OCI-LY1 (cell line): ENCODE measurements around the gene VPS11.
"Not testable (repeated sequence)": the region's sequence is repeated elsewhere in the genome, so short reads cannot be mapped to it uniquely, and the experiment has no call there.

Experiments used
- H2AFZ ChIP-seq: fragments of 200-600 bp; sonication (generic), shearing (Covaris generic); 2 replicates; pipeline ENCODE4 v1.6.0; 2014; ENCODE audit warnings: antibody characterized with exemption, mild to moderate bottlenecking, low read length
- H3F3A ChIP-seq: fragments of 200-600 bp; sonication (generic), shearing (Covaris generic); 2 replicates; pipeline ENCODE4 v1.6.0; 2014; ENCODE audit warnings: mild to moderate bottlenecking, antibody characterized with exemption, low read length, moderate library complexity; ENCODE audit not compliant: insufficient read depth
- H3K27ac ChIP-seq: fragments of 200-600 bp; sonication (generic); 2 replicates; pipeline ENCODE4 v1.5.1; 2014; ENCODE audit warnings: low read length, mixed run types, mild to moderate bottlenecking, low read depth; ENCODE audit not compliant: poor library complexity, severe bottlenecking
- H3K27me3 ChIP-seq: fragments of 200-600 bp; sonication (generic); 2 replicates; pipeline ENCODE4 v1.6.0; 2014; ENCODE audit warnings: antibody characterized with exemption, mild to moderate bottlenecking, low read length, moderate library complexity; ENCODE audit not compliant: insufficient read depth
- H3K36me3 ChIP-seq: fragments of 200-600 bp; sonication (generic); 2 replicates; pipeline ENCODE4 v1.6.1; 2014; ENCODE audit warnings: mild to moderate bottlenecking, antibody characterized with exemption, low read length, moderate library complexity, mixed read lengths; ENCODE audit not compliant: insufficient read depth
- H3K4me1 ChIP-seq: fragments of 200-600 bp; sonication (generic); 2 replicates; pipeline ENCODE4 v1.5.1; 2014; ENCODE audit warnings: mild to moderate bottlenecking, low read length, moderate library complexity; ENCODE audit not compliant: insufficient read depth, severe bottlenecking
- H3K4me2 ChIP-seq: fragments of 200-600 bp; sonication (generic), shearing (Covaris generic); 2 replicates; pipeline ENCODE4 v1.6.1; 2014; ENCODE audit warnings: low read length
- H3K4me3 ChIP-seq: fragments of 200-600 bp; sonication (generic); 2 replicates; pipeline ENCODE4 v1.5.1; 2014; ENCODE audit warnings: low read length, low read depth, mild to moderate bottlenecking, mixed read lengths; ENCODE audit not compliant: poor library complexity, severe bottlenecking
- H3K79me2 ChIP-seq: fragments of 200-600 bp; shearing (Covaris generic); 2 replicates; pipeline ENCODE4 v1.6.1; 2016; ENCODE audit warnings: mixed run types, low read length, mixed read lengths; ENCODE audit not compliant: insufficient read depth
- H3K9ac ChIP-seq: fragments of 200-600 bp; sonication (generic), shearing (Covaris generic); 2 replicates; pipeline ENCODE4 v1.6.1; 2014; ENCODE audit warnings: mild to moderate bottlenecking, low read length, mixed read lengths
- H3K9me2 ChIP-seq: fragments of 200-600 bp; sonication (generic), shearing (Covaris generic); 2 replicates; pipeline ENCODE4 v1.6.1; 2014; ENCODE audit warnings: low read depth, mild to moderate bottlenecking, low read length, mixed read lengths
- H3K9me3 ChIP-seq: fragments of 200-600 bp; shearing (Covaris generic); 2 replicates; pipeline ENCODE4 v1.6.1; 2014; ENCODE audit warnings: low read length, mixed read lengths
- H4K20me1 ChIP-seq: fragments of 200-600 bp; sonication (generic), shearing (Covaris generic); 2 replicates; pipeline ENCODE4 v1.6.0; 2016; ENCODE audit warnings: mild to moderate bottlenecking, low read length; ENCODE audit not compliant: insufficient read depth
- CTCF ChIP-seq: fragments of 200-600 bp; sonication (generic), shearing (Covaris generic); IDR thresholded peaks from 2 replicates; pipeline ENCODE4 v1.5.1; 2017; ENCODE audit warnings: mild to moderate bottlenecking, antibody characterized with exemption, low read length, moderate library complexity, mixed read lengths
- EZH2 ChIP-seq: fragments of 200-600 bp; sonication (generic), shearing (Covaris generic); IDR thresholded peaks from 2 replicates; pipeline ENCODE4 v1.8.0; 2017; ENCODE audit warnings: borderline replicate concordance, mixed run types, mild to moderate bottlenecking, antibody characterized with exemption, low read length, moderate library complexity, mixed read lengths

VPS11 gene

DNA sequence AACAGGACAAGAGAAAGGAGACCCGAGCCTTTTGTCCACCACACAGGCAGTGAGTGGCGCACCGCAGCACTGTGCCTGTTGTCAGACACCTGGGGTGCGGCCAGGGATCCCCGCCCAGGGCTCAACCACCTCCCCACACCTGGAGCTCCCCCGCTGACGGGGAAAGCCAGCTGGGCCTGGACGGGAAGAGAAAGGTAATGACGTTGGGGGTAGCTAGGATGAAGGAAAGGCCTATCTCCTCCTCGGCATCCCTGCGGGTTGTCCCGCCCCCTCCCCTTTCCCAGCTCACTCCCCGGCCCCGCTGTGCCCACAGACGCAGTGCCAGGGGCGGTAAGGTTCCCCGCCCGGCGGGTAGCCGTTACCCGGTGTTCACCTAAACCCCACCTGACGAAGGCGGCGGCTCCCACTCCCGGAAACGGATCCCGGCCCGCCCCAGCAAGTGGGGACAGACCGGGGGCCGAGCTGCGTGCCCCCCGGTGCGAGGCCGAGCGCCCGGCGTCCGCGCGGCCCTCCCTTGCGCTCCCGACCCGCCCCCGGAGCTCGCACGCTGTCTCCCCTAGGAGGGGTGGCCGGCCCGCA is 11.1 kb upstream of the VPS11 start:
- Histone ChIP-seq H3K9me3 (no peaks in the 10 kb centered on the region), H3K9me2 (no peaks in the 10 kb centered on the region), H3K27ac (peak overlapping the region; percentile 44), H3K4me1 (peaks cover 17% of the 10 kb centered on the region), H3F3A (no peaks in the 10 kb centered on the region), H3K27me3 (no peaks in the 10 kb centered on the region), H3K9ac (peak overlapping the region; percentile 95), H2AFZ (no peak overlapping the region), H3K4me3 (peak overlapping the region; percentile 91), H3K79me2 (peaks cover 7% of the 10 kb centered on the region; the same call in 1 of the 2 replicates), H3K4me2 (peak overlapping the region; percentile 98), H4K20me1 (no peaks in the 10 kb centered on the region), H3K36me3 (peaks cover 42% of the 10 kb centered on the region)
- no peak for TF ChIP-seq CTCF

DNA sequence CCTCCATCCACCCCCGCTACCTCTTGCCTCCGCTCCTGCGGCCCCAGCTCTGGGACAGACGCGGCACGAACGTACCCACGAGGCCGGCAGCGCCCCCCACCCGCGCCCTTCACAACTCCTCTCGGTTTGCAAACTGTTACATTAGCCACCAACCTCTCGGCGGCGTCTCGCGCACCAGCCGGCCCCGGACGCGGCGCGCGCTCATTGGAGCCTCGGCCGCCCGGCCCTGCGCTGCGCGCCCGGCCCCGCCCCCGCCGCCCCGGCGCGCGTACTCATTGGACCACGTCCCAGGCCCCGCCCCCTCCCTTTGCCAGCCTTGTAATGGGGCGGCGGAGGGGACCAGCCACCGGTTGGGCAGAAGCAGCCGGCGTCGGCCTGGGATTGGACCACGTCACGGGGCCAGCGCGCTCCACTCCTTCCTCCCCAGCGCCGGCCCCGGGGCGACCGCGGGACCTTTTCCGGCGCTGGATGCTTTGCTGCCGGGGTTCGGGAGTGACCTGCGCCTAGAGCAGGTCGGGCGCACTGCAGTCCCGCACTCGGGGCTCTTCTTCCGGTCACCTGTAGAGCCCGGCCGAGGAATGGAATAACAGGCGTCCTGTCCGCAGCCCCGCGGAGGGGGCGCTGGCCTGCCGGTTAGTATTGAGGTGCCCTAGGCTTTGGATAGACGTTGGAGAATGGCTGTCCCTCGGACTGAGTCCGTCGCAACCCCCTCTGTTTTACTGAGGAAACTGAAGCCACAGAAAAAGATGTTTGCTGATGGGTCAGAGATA is 10.4 kb upstream of the VPS11 start, which contains the start of gene HYOU1:
Gene HYOU1, minus strand, starts transcription at position 206 of the 770 bp plus-strand sequence. CDS start 1,045 bp downstream, outside the sequence.
- H3K27me3 ChIP-seq, result no peaks in the 10 kb centered on the region
- H3K79me2 ChIP-seq, result peaks cover 7% of the 10 kb centered on the region; the same call in 1 of the 2 replicates
- peaks cover 17% of the 10 kb centered on the region for H3K4me1 ChIP-seq
- H4K20me1 ChIP-seq, result no peaks in the 10 kb centered on the region
- H3K36me3 ChIP-seq, result peaks cover 36% of the 10 kb centered on the region
- H3K4me3 ChIP-seq, result peak within 1 kb of the TSS; percentile 91
- peak within 1 kb of the TSS; percentile 98 for H3K4me2 ChIP-seq
- no peaks in the 10 kb centered on the region for H3K9me2 ChIP-seq
- no peaks in the 10 kb centered on the region for H3K9me3 ChIP-seq
- no peak within 1 kb of the TSS for H2AFZ ChIP-seq
- TF ChIP-seq EZH2, result no peak
- peak; percentile 11; the same call in 1 of the 2 replicates for TF ChIP-seq CTCF
- H3F3A ChIP-seq, result no peaks in the 10 kb centered on the region
- peak within 1 kb of the TSS; percentile 95 for H3K9ac ChIP-seq
- H3K27ac ChIP-seq, result peak within 1 kb of the TSS; percentile 44

DNA sequence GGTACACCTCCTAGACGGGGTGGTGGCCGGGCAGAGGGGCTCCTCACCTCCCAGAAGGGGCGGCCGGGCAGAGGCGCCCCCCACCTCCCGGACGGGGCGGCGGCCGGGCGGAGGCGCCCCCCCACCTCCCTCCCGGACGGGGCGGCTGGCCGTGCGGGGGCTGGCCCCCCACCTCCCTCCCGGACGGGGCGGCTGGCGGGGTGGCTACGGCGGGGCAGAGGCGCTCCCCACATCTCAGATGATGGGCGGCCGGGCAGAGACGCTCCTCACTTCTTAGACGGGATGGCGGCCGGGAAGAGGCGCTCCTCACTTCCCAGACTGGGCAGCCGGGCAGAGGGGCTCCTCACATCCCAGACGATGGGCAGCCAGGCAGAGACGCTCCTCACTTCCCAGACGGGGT is 8.5 kb upstream of the VPS11 start:
- not testable (repeated sequence) for H3K9me3 ChIP-seq, H3K4me3 ChIP-seq, H3K4me2 ChIP-seq, H3K27me3 ChIP-seq, H3K9ac ChIP-seq, H3F3A ChIP-seq, H3K79me2 ChIP-seq, H4K20me1 ChIP-seq, H3K9me2 ChIP-seq, H2AFZ ChIP-seq, H3K27ac ChIP-seq
- Histone ChIP-seq H3K4me1 (peaks cover 19% of the 10 kb centered on the region), H3K36me3 (peaks cover 16% of the 10 kb centered on the region)
